GM18505 (cell line): ENCODE data around the gene PIEZO2.

Source experiments
- ATAC-seq: cut with Tn5 transposase; IDR thresholded peaks from one replicate; pipeline ENCODE4 v1.9.1; 2021; ENCODE audit not compliant: unreplicated experiment
- POLR2A ChIP-seq: IDR thresholded peaks from 4 replicates; pipeline ENCODE4 v1.6.1; 2011; ENCODE audit warnings: borderline replicate concordance; ENCODE audit not compliant: insufficient read depth, insufficient read length; ENCODE audit errors: extremely low read depth

PIEZO2 gene

DNA sequence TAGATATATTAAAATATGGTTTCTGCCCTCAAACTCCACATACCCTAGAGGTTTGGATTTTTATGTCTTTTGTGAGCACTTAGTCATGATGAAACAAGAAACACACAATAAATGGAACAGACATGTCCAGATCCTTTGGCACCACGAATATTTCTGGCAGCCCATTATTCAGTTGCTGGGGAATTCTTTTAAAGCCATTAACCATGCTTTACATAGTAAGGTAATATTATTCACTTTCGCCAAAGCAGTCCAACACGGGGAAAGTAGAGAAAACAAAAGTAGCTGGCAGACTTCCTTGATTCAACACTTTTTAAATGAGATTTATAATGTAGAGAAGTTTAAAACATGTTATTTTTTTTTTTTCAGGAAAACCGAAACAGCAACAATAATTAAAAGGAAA lies 235.4 kb downstream of the PIEZO2 start:
- no peak for TF ChIP-seq POLR2A
- ATAC-seq: no peak

DNA sequence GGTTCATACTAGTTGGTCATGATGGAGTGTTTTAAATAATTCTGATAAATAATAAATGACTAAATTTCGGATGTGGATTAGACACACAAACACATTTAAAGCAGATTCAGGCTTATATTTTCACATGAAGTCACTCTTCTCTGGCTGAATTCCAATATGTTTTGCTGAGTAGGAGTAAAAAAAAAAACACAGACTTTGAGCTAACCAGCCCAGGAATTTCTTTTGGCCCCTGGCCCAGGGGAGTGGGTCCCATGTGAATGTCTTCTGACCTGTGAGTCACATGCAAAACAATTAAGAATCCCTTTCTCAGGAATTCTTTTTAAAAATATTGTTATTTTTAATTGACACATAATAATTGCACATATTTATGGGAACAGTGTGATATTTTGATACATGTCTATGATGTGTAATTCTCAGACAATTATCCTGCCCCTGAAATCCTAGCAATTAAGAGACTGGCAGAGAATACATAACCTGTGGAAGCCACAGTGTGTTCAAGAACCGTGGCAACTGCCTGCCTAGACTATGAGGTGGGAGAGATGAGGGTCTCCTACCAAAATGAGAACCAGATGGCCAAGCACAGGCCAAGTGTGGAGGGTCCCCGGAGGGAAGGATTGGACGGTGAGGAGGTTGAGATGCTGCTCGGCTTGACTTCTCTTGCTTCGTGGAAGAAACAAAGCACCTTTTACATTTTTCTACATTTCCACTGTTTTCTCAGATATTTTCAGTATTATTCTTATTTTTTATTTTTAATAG lies 236.4 kb downstream of the PIEZO2 start:
- TF ChIP-seq POLR2A: no peak
- ATAC-seq: no peak

DNA sequence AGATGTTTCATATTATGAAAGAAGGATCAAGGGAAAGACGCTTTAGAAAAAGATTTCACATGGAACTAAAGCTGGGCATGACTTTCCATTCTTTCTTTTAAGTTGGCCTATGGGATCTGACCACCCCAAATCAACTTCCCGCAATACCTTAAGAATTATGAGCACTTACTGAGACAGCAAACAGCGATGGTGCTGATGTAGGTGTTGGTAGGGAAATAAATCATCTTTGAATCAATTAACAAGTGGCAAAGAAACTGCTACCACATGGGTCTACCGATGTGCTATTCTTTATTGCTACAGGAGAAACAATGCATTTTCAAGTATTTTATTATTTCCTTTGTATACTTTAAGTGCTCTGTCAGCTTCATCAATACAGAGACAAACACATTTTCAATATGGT lies 239.6 kb downstream of the PIEZO2 start:
- ATAC-seq: no peak
- no peak for TF ChIP-seq POLR2A

DNA sequence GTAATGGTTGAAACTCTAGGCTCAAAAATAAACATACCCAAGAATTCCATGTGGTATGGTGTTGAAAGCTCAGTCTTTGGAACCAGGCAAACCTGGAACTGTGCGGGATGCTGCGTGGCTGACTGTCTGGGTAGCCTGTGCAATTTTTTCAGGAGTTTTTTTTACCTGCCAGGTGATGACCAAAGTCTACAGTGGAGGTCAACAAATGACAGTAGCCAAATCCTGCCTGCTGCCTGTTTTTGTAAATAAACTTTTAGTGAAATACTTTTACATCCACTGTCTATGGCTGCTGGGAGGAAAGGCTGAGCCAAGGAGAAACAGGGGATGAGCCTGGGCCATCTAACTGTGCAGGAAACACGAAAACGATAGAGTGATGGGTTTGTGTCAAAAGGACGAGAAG lies 240.6 kb downstream of the PIEZO2 start:
- TF ChIP-seq POLR2A: no peak
- no peak for ATAC-seq

DNA sequence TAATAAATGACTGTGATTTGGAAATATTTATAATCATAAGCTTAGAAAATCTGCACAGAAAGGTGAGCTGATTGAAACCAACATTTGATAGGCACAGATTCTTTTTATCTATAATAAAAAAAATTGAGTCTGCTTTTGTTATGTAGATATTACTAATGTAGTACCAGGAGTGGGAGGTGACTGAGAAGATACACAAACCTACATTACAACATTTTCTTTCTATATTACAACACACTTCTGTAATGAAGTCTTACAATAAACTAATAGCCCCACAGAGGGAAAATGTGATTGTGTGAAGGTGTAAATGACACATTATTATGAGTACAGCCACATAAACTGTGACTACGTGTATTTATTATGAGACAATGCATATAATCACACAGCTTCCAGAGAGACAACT lies 241.6 kb downstream of the PIEZO2 start:
- TF ChIP-seq POLR2A: no peak
- no peak for ATAC-seq

DNA sequence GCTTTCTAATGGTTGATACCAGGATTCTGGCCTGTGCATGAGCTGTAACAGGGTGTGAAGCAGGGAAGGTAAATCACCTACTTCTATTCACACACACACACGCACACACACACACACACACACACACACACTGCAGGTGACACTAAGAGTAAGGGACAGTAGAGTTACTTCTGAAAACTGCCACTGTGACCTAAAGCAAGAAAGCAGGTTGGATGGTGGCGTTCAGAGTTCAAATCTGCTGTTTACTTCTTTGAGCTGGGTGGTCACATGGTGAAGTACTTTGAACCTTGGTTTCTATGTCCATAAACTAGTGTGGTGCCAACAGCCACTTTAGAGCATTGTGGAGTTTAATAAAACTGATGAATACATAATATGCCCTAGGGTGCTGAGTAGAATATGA lies 248.0 kb downstream of the PIEZO2 start:
- ATAC-seq: no peak

DNA sequence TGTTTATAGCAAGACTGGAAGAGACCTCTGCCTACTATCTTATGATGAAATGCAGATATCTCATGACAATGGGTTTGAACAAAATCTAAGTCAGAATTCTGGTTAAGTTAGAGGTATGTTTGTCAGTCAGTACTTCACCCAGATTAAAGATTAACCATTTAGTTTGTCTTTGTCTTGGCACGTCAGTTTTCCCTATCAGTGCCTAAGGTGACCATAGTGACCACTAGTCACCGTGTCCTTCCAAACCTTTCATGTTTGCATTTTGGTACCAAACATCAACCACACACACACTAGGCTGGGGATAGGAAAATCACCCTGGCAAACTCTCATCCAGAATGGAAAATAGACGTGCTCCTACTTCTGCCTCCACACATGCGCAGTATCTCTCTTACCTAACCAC lies 248.9 kb downstream of the PIEZO2 start:
- no peak for ATAC-seq
- no peak for TF ChIP-seq POLR2A

More for the DNA sequence above, 248.0 kb downstream of the PIEZO2 start:
- no peak for TF ChIP-seq POLR2A

DNA sequence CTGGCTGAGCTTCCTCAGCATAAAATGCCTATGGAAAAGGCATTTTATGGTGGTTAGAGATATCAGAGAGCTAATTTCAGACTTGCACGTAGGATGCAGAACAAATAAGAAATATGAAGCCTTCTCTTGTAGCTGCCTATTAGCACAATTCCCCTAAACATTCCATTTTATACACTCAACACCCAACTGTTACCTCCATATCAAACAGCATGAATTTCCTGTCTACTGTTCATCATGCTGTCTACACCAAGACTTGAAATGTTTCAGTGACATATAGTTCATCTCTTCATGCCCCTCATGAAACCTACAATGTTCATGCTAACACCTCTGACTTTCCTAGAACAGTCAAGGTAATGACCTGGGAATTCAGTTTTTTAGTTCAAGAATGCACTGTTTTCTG lies 249.9 kb downstream of the PIEZO2 start:
- no peak for TF ChIP-seq POLR2A
- ATAC-seq: no peak

DNA sequence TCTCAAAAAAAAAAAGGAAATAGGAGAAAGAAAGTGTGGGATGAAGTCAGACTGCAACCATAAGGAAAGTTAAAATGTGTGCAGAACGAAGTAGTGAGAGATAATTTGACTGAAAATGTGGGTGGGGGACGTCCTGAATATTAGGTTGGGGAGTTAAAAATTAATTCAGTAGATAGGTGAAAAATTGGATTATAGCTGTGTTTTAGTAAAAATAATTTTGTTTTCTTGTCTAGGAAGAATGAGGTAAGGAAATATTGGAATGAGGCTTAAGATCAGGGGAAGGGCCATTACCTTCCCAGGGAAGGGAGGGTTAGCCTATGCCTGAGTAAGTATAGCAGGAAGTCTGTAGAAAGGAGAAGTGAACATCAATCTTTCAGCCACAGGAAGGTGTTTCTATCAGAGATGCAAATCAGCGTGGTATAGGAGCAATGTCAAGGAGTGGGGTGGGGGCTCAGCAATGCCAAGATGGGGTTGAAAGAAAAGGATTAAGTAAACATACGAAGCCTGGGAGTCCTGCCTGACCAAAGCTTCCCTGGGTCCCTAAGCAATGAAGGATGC lies 250.9 kb downstream of the PIEZO2 start:
- ATAC-seq: no peak

DNA sequence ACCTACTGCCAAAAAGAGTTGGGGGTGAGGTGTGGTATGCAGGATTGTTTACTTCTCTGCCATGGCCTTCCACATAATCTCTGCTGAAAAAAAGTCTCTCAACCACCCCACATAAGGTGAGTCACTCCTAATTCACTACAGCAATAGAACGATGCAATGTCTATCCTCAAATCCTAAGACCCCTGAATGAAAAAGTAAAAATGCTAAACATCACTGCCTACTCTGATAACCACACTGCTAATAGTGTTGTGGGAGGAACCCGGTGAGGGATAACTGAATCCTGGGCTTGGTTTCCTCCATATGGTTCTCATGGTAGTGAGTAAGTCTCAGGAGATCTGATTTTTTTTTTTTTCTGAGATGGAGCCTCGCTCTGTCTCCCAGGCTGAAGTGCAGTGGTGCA lies 252.5 kb downstream of the PIEZO2 start:
- ATAC-seq: no peak
- TF ChIP-seq POLR2A: no peak

More for the DNA sequence above, 250.9 kb downstream of the PIEZO2 start:
- TF ChIP-seq POLR2A: no peak

DNA sequence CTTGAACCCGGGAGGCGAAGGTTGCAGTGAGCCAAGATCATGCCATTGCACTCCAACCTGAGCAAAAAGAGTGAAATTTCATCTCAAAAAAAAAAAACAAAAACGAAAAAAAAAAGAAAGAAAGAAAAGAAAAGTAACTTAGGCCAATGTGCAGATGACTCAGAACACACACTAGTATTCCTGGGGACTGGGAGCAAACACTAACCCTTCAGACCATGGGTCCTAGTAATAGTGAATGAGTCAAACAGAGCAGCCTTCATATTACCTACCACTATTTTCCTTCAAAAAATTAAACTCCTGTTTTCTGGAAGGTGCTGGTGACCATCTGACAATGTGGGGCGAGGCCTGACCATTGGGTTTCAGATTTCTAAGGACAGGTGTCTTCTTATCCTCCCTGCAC lies 253.4 kb downstream of the PIEZO2 start:
- ATAC-seq: no peak
- TF ChIP-seq POLR2A: no peak

DNA sequence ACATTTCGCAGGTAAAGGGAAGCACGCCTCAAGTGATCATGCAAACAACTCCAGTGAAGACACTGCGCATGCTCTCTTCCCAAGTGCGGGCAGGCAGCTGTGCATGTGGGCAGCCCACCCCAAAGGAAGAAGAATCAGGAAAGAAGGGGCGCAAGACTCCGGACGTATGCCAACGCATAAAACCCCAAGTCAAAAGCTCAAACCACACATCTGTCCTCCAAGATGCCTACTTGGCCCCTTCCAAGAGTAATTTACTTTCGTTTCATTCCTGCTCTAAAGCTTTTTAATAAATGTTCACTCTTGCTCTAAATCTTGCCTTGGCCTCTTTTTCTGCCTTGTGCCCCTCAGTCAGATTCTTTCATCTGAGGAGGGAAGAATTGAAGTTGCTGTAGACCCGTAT lies 254.9 kb downstream of the PIEZO2 start:
- TF ChIP-seq POLR2A: no peak
- no peak for ATAC-seq

DNA sequence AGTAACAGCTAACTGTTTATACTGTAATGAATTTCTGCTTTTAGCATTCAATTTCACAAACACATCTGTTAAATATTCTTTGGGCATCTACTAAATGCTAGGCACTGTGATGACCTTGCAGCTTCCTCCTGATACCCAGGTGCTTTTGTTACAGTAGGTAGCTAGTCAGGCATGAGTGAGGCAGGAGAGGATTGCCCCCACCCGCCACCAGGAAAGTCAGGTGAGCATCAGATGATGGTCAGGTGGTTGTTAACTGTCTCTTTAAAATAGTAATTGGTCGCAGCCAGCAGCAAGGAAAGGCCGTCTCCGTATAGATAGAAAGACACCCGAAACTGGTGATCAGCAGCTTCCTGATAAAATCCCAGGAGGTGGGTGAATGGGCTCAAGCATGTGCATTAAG lies 255.6 kb downstream of the PIEZO2 start:
- no peak for TF ChIP-seq POLR2A
- no peak for ATAC-seq

DNA sequence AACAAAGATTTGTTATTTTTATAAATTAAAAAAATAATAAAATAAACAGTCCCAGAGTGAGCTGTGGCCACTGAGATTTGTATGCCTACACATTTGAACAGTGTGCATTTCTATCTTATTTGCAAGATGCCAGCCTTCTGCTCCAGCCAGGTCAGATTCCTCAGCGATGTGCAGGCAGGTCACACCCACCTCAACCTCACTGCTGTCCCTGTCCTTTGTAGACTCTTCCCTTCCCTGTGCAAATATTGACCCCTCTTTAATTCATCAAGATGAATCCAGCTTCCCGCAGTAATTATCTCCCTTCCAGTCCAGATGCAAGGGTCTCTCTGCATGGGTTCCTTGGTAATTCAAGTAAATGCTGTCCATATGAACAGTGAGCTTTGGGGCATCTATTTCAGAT lies 256.2 kb downstream of the PIEZO2 start:
- no peak for TF ChIP-seq POLR2A
- no peak for ATAC-seq
